HG03108 (cell line): ENCODE data around the gene KRTAP4-8.
"Not testable (repeated sequence)": the region's sequence is repeated elsewhere in the genome, so short reads cannot be mapped to it uniquely, and the experiment has no call there.

ENCODE experiments used
- ATAC-seq: cut with Tn5 transposase; IDR thresholded peaks from one replicate; pipeline ENCODE4 v1.9.1; 2021; ENCODE audit warnings: moderate library complexity; ENCODE audit not compliant: unreplicated experiment

The KRTAP4-8 gene

GRCh38 chr17:41065829-41066624 lies 31.9 kb downstream of the KRTAP4-8 start, which contains the start of gene KRTAP2-4:
Gene KRTAP2-4, minus strand, starts transcription at chr17:41065879. Its CDS starts 34 bp downstream, at chr17:41065845.
- ATAC-seq: no peak

DNA sequence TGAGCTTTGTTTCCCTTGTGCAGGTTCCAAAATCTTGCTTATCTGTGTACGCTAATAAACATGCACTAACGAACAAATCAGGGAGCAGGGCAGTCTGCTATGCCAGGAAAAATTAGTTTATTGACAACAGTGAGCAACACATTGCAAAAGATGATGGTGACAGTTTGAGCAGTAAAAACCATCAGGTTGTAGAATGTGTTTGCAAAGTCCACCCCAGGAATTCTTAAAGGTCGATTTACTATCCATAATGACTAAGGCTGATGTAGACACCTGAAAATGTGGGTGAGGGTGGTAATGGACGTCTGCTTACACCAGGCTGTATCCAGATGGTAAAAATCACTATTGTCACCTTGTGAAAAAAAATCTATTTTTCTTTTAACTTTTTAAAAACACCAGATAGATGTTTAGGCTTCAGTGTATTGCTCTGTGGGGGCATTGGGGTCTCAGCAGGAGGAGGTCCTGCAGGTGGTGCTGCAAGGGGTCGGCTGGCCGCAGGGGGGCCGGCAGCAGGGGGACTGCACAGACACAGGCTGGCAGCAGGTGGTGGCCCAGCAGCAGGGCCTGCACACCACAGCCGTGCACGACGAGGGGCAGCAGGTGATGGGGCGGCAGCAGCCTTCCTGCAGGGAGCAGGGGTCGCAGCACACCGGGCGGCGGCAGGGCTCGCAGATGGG lies 32.8 kb downstream of the KRTAP4-8 start:
- not testable (repeated sequence) for ATAC-seq

DNA sequence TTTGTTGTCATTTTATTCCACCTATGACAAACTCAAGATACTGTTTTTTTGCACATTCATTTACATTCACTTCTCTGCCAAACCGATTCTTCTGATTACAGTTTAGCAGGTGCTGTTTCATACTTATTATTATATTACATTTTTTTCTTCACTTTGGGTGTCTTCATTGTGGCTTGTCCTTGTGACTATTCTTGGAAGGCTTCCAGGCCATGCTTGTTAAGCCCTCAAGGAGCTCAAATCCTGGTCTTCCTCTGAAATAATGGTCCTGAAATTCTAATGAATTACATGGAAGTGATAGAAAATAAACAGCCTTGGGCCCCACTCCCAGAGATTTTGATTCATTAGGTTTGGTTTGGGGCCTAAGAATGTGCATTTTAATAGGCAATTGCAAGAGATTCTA lies 33.6 kb downstream of the KRTAP4-8 start:
- ATAC-seq: no peak

GRCh38 chr17:41063449-41063848 lies 34.5 kb downstream of the KRTAP4-8 start:
- ATAC-seq: no peak

DNA sequence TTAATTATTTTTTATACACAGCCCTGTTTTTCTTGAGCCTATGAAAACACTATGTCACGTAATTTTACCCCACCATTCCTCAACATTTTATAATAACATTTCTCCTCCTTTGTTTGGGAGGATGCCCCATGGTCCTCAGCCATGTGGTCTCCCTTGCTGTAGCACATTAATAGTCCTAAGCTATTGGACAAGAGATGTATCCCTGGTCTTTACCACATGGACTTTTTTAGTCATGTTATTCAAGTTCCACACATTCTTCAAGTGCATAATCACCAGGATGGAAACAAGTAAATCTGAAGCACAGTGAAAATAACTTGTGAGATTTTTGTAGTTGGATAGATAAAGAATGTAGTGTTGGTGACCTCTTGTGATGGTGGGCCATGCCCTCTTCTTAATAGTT lies 36.0 kb downstream of the KRTAP4-8 start:
- ATAC-seq: no peak

GRCh38 chr17:41060052-41060604 lies 37.8 kb downstream of the KRTAP4-8 start, which contains the start of gene KRTAP2-3:
Gene KRTAP2-3, minus strand, starts transcription at chr17:41060114. Its CDS starts 64 bp downstream, at chr17:41060050.
- ATAC-seq: no peak

DNA sequence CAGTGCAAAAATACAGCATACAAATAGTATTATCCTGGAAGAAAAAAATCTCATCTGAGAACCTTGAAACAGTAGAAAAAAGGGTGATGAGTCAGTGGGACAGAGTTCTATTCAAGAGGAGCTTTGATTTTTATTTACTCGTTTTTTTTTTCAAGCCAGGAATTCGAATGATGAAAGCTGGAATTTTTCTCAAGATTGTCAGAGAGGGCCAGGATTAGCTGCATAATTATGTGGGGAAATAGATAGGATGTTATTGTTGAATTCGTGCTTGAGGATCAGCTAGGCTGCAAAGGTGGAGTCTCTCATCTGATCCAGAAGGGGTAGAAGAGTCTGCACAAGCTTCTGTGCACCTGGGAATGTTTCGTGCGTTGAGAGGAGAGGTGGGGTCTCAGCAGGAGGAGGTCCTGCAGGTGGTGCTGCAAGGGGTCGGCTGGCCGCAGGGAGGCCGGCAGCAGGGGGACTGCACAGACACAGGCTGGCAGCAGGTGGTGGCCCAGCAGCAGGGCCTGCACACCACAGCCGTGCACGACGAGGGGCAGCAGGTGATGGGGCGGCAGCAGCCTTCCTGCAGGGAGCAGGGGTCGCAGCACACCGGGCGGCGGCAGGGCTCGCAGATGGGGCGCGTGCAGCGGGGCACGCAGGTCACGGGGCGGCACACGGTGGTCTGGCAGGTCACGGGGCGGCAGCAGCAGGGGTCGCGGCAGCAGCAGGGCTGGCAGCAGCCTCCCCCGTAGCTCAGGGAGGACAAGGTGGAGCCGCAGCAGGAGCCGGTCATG lies 38.5 kb downstream of the KRTAP4-8 start:
- ATAC-seq: not testable (repeated sequence)

- no peak for ATAC-seq
Measured at GRCh38 chr17:41058741-41059140, 39.2 kb downstream of the KRTAP4-8 start.

DNA sequence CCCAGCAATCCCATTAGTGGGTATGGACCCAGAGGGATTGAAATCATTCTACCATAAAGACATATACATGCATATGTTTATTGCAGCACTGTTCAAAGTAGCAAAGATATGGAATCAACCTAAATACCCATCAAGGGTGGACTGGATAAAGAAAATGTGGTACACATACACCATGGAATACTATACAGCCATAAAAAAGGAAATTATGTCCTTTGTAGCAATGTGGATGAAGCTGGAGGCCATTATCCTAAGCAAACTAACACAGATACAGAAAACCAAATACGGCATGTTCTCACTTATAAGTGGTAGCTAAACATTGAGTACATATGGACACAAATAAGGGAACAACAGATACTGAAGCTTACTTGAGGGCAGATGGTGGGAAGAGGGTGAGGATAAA lies 40.4 kb downstream of the KRTAP4-8 start:
- no peak for ATAC-seq

DNA sequence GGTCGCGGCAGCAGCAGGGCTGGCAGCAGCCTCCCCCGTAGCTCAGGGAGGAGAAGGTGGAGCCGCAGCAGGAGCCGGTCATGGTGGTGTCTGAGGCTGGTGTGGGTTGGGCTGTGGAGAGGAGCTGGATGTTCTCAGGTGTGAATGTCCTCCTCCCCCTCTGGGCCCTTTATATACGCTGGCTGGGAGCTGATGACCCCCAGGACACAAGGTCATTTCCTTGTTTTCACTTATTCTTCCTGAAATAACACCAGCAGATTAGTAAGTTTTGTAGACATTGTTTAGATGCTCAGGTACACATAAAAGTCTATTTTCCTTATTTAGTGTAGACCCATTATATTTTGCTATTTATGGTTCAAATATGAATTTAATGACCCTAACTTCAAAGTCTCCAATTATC lies 42.8 kb downstream of the KRTAP4-8 start, which contains the start of gene KRTAP2-2:
TSS of gene KRTAP2-2 (minus strand) at position 101 of the 400 bp plus-strand sequence. CDS start at position 82, 19 bp downstream.
- ATAC-seq: not testable (repeated sequence)

DNA sequence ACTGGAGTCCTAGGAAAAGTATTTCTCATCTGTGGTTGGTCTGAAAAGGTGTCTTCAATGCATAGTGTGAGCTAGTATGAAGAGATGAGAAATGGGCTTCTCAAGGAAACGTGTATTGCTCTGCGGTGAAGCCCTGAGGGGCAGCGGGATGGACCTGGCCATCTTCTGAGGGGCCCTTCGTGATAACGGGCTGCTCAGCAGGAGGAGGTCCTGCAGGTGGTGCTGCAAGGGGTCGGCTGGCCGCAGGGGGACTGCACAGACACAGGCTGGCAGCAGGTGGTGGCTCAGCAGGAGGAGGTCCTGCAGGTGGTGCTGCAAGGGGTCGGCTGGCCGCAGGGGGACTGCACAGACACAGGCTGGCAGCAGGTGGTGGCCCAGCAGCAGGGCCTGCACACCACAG lies 43.4 kb downstream of the KRTAP4-8 start:
- not testable (repeated sequence) for ATAC-seq

DNA sequence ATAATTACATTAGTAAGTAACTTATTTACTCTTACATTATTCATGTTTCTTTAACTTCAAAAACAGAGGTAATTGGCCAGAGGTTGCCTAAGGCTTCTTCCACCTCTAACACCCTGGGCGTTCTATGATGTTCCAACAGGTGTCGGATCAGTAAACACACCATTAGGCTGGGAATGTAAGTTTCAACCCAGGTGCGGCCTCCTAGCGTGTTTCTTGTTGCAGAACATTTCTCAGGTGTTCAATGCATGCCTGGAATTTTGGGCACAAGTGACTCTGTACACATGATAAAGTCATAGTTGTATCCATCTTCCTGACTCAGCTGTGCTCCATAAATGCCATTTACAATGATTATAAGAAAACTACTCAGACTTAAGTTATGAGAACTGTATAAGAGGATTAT lies 43.9 kb downstream of the KRTAP4-8 start:
- no peak for ATAC-seq

- ATAC-seq: no peak
Measured at GRCh38 chr17:41052566-41052965, 45.4 kb downstream of the KRTAP4-8 start.

GRCh38 chr17:41049110-41049509 lies 48.8 kb downstream of the KRTAP4-8 start:
- ATAC-seq: no peak

DNA sequence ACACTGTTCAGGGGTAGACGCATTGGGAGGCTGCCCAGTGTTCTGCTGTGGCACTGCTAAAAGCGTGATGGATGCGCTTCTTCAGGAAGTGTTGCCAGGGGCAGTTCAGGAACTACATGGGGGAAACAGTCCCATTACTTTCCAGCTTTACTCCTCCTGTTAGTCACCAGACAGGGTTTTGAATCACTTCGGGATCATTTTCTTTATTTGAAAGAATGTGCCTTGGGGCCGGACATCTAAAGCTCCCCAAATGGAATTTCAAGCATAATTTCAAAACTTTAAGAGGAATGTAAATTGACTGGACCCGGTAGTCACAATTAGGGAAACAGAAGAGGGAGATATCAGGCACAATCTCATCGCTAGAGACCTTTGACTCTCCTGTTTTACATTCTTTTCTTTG lies 49.5 kb downstream of the KRTAP4-8 start:
- ATAC-seq: no peak
